Measurements from ENCODE around the gene STX1A. TPM values are rescaled to one million over a fixed set of nuclear protein-coding genes. Genes with fewer than 3 reads are reported as not detected.

Gene STX1A
- total RNA-seq, 2 experiments from 2014 or later = 5.3 to 5.7 TPM

DNA sequence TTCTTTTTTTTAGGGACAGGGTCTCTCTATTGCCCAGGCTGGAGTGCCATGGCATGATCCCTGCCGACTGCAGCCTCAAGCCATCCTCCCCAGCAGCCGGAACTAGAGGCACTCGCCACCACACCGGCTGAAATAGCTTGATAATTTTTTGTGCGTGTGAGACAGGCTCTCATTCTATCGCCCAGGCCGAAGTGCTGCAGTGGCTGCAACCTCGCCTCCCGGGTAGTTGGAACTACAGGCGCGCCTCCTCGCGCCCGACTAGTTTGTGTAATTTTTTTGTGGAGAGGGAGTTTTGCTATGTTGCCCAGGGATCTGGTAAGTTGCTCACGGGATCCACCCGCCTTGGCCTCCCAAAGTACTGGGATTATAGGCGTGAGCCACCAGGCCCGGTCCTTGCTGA, 34.2 kb downstream of the STX1A start:
- Histone ChIP-seq H3K4me3 (ENCODE audit: low read depth, low read length, poor library complexity, severe bottlenecking) (no peak overlapping the region), H2AFZ (ENCODE audit: low read length) (no peak overlapping the region), H3K27ac (ENCODE audit: low read depth, low read length, poor library complexity, severe bottlenecking) (no peak overlapping the region), H3K36me3 (ENCODE audit: insufficient read depth, low read length) (peaks cover 49% of the 10 kb centered on the region), H3K79me2 (ENCODE audit: insufficient read depth, low read depth, low read length) (peaks cover 61% of the 10 kb centered on the region), H3K4me2 (ENCODE audit: low read length) (no peak overlapping the region), H3K4me1 (ENCODE audit: insufficient read depth, low read length, poor library complexity, severe bottlenecking) (peaks cover 32% of the 10 kb centered on the region), H3K9me2 (ENCODE audit: insufficient read depth, low read length) (no peaks in the 10 kb centered on the region), H3K9me3 (ENCODE audit: low read length) (no peaks in the 10 kb centered on the region), H4K20me1 (ENCODE audit: insufficient read depth, low read length) (0 out of 2 replicates have a peak, but pooled peaks cover 8% of the 10 kb centered on the region)
- CTCF ChIA-PET (ENCODE audit: unreplicated experiment) = no interaction called here
- BruUV-seq (replicated peaks) = TSS peak; percentile 39
- no peak for TF ChIP-seq EZH2phosphoT487 (IDR thresholded peaks at IDR 0.05; ENCODE audit: borderline replicate concordance, low read depth, low read length)
- TF ChIP-seq, protein P1, sequence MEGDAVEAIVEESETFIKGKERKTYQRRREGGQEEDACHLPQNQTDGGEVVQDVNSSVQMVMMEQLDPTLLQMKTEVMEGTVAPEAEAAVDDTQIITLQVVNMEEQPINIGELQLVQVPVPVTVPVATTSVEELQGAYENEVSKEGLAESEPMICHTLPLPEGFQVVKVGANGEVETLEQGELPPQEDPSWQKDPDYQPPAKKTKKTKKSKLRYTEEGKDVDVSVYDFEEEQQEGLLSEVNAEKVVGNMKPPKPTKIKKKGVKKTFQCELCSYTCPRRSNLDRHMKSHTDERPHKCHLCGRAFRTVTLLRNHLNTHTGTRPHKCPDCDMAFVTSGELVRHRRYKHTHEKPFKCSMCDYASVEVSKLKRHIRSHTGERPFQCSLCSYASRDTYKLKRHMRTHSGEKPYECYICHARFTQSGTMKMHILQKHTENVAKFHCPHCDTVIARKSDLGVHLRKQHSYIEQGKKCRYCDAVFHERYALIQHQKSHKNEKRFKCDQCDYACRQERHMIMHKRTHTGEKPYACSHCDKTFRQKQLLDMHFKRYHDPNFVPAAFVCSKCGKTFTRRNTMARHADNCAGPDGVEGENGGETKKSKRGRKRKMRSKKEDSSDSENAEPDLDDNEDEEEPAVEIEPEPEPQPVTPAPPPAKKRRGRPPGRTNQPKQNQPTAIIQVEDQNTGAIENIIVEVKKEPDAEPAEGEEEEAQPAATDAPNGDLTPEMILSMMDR (conservative IDR thresholded peaks at IDR 0.05; ENCODE audit: low read length) = no peak
- intact Hi-C loops (cut with micrococcal nuclease; ENCODE audit: unreplicated experiment) = no loop called here
- POLR2A ChIA-PET = interaction anchor here (0.6 to 1.4 kb wide), 2 partner anchors 8 to 13 kb away, joined by 3 read pairs; no protein-coding TSS in a partner anchor
- DNase-seq (ENCODE audit: low spot score) = no peak

DNA sequence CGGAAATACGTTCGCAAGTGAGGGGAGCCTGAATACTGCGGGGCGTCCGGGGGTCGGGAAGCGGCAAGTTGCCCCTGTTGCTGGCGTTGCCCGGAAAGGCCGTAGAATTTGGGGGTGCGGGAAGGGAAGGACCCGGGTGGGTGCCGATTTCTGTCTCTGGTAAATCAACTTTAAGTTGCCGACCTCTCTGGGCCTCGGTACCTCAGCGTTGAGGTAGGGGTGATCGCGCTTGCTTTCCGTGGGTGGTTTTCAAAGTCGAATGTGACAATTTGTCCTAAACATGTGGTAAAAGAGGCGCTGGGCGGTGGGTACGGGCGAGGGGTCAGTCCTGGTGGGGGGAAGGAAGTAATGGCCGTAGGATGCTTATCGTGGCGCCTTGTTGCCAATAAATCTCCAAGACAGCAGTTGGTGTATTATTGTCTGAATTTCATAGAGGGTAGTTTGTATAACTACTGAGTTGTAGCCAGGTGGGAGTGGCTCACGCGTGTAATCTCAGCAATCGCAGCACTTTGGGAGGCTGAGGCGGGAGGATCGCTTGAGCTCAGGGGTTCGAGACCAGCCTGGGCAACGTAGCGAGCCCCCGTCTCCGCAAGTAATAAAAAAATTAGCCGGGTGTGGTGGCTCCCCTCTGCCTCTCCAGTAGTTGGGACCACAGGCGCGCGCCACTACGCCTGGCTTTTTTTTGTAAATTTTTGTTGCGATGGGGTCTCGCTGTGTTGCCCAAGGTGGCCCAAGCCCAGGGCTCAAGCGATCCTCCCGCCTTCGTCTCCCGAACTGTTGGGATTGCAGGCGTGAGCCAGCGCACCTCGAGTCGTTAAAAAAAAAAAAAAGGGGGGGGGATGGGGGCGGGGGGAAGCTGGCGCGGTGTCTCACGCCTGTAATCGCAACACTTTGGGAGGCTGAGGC, 35.4 kb downstream of the STX1A start:
- ChIA-PET POLR2A (interaction anchor here (0.7 to 1.4 kb wide), 3 partner anchors 14 to 29 kb away, joined by 3 read pairs; no protein-coding TSS in a partner anchor), CTCF (ENCODE audit: unreplicated experiment) (no interaction called here)
- Histone ChIP-seq H3K4me1 (ENCODE audit: insufficient read depth, low read length, poor library complexity, severe bottlenecking) (peaks cover 32% of the 10 kb centered on the region), H3K27ac (ENCODE audit: low read depth, low read length, poor library complexity, severe bottlenecking) (peak overlapping the region; percentile 39), H4K20me1 (ENCODE audit: insufficient read depth, low read length) (0 out of 2 replicates have a peak, but pooled peaks cover 8% of the 10 kb centered on the region), H3K79me2 (ENCODE audit: insufficient read depth, low read depth, low read length) (peaks cover 65% of the 10 kb centered on the region), H3K4me3 (ENCODE audit: low read depth, low read length, poor library complexity, severe bottlenecking) (peak overlapping the region; percentile 85), H3K4me2 (ENCODE audit: low read length) (peak overlapping the region; percentile 90), H3K9me3 (ENCODE audit: low read length) (no peaks in the 10 kb centered on the region), H3K36me3 (ENCODE audit: insufficient read depth, low read length) (peaks cover 44% of the 10 kb centered on the region), H3K9me2 (ENCODE audit: insufficient read depth, low read length) (no peaks in the 10 kb centered on the region), H2AFZ (ENCODE audit: low read length) (peak overlapping the region; percentile 82)
- intact Hi-C loops (cut with micrococcal nuclease; ENCODE audit: unreplicated experiment) = loop anchor here (1.0 to 2.0 kb wide), 3 partner anchors 16 to 157 kb away; no protein-coding TSS in a partner anchor
- BruUV-seq (replicated peaks) = TSS peak; percentile 81
- DNase-seq (ENCODE audit: low spot score) = no peak
- TF ChIP-seq, protein P1 (conservative IDR thresholded peaks at IDR 0.05; ENCODE audit: low read length) = no peak
- no peak for TF ChIP-seq EZH2phosphoT487 (IDR thresholded peaks at IDR 0.05; ENCODE audit: borderline replicate concordance, low read depth, low read length)

Measured in OCI-LY7 (cell line).